Skeletal muscle satellite cell (primary cell): ENCODE measurements around the gene ADARB2.

Experiments
- H3K27me3 ChIP-seq: 2 replicates; pipeline ENCODE4 v1.7.0; 2013; ENCODE audit warnings: low read length; ENCODE audit not compliant: control insufficient read depth, insufficient read depth
- H3K36me3 ChIP-seq: 2 replicates; pipeline ENCODE4 v1.7.0; 2013; ENCODE audit warnings: mild to moderate bottlenecking, control low read depth, low read length; ENCODE audit not compliant: insufficient read depth
- H3K4me1 ChIP-seq: 2 replicates; pipeline ENCODE4 v1.7.0; 2013; ENCODE audit warnings: low read length; ENCODE audit not compliant: control insufficient read depth, insufficient read depth
- H3K4me2 ChIP-seq: 2 replicates; pipeline ENCODE4 v1.7.0; 2013; ENCODE audit warnings: mild to moderate bottlenecking, low read length
- H3K4me3 ChIP-seq: 2 replicates; pipeline ENCODE4 v1.7.0; 2013; ENCODE audit warnings: low read length
- H3K9ac ChIP-seq: 2 replicates; pipeline ENCODE4 v1.7.0; 2013; ENCODE audit warnings: mild to moderate bottlenecking, low read depth, low read length, moderate library complexity
- H3K9me3 ChIP-seq: replicated peaks from 2 replicates; pipeline ENCODE4 v1.7.0; 2013; ENCODE audit warnings: mild to moderate bottlenecking, control low read depth, low read length

ADARB2 gene

DNA sequence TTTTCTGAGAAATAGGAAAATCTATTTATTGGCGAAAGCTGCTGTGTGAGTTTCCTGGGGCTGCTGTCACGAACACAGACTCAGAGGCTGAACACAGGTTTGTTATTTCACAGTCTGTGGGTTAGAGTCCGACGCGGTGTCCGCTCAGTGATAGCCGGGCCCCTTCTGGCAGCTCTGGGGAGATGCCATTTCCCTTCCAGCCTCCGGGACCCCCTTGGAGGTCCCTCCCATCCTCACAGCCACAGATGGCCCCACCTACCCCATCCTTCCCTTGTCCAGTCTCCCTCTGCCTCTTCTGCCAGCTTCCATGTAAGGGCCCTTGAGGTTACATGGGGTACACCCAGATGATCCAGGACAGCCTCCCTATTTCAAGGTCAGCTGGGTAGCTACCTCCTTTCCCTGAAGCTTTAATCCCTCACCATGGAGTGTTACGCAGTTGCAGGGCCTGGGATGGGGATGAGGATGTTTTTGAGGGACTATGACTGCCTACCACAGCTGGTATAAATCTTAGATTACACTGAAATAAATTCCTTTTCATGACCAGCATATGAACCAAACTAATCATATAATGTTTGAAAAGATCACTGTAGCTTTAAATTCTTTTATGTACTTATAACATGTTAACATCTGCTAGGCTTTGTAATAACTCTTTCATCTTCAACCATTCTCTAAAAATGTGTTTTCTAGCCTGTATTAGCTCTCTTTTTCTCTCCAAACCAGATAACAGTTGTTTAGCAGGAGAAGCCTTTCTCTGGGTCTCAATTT lies 582.6 kb downstream of the ADARB2 start:
- peaks cover 12% of the 10 kb centered on the region for H3K27me3 ChIP-seq
- H3K4me3 ChIP-seq = no peak overlapping the region
- H3K4me1 ChIP-seq = no peaks in the 10 kb centered on the region
- H3K4me2 ChIP-seq = no peak overlapping the region
- H3K9me3 ChIP-seq = no peaks in the 10 kb centered on the region
- no peak overlapping the region for H3K9ac ChIP-seq
- no peaks in the 10 kb centered on the region for H3K36me3 ChIP-seq

DNA sequence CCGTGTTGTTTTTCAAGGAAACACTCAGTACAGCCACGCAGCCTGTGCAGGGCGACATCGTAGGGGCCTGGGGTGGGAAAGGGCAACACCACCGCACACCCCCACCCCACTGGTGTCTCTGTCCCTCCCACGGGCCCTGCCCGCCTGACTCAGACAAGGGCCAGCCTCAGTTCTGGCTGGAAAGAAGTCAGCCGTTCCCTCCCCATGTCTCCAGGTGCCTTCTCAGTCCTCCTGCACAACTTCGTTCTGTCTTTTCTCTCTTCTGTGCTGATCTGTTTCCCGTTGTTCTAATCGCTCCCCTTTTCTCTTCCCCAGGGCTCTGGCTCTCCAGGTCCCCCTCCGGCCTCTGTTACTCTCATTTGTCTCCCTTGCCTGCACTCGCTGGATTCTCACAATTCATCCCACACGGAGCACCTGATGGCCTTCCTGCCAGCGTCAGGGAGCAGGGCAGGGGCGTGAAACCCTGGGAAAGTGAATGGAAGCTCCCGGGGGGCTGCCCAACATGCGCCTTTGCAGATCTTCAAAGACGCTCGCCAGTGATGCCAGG lies 583.4 kb downstream of the ADARB2 start:
- no peaks in the 10 kb centered on the region for H3K36me3 ChIP-seq
- H3K9ac ChIP-seq = no peak overlapping the region
- no peaks in the 10 kb centered on the region for H3K9me3 ChIP-seq
- peaks cover 12% of the 10 kb centered on the region for H3K27me3 ChIP-seq
- no peaks in the 10 kb centered on the region for H3K4me1 ChIP-seq
- H3K4me3 ChIP-seq = no peak overlapping the region
- H3K4me2 ChIP-seq = no peak overlapping the region

DNA sequence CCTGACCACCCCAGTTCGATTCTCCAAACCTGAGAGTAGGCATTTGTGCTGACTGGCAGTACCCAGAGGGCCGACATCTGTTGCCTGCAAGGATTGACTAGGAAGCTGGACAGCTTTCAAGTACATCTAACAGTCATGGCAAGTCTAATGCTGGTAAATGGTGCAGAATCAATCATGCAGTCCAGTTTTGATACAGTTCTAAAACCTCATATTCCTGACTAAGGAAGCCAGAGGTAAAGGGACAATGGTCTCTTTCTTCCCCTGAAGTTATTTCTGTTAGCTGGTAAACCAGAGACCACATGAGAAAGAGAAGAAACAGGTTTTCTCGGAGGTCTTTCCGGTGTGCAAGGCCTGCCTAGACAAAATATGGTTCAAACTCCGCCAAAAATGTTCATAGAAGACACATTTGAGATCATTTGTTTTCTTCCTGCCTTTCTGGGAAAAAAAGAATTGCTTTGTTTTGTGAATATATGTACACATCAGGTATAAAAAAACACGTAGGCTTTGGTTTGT lies 584.0 kb downstream of the ADARB2 start:
- H3K9me3 ChIP-seq = no peaks in the 10 kb centered on the region
- no peak overlapping the region for H3K4me2 ChIP-seq
- no peak overlapping the region for H3K4me3 ChIP-seq
- H3K9ac ChIP-seq = no peak overlapping the region
- H3K36me3 ChIP-seq = no peaks in the 10 kb centered on the region
- H3K27me3 ChIP-seq = peaks cover 12% of the 10 kb centered on the region
- no peaks in the 10 kb centered on the region for H3K4me1 ChIP-seq

DNA sequence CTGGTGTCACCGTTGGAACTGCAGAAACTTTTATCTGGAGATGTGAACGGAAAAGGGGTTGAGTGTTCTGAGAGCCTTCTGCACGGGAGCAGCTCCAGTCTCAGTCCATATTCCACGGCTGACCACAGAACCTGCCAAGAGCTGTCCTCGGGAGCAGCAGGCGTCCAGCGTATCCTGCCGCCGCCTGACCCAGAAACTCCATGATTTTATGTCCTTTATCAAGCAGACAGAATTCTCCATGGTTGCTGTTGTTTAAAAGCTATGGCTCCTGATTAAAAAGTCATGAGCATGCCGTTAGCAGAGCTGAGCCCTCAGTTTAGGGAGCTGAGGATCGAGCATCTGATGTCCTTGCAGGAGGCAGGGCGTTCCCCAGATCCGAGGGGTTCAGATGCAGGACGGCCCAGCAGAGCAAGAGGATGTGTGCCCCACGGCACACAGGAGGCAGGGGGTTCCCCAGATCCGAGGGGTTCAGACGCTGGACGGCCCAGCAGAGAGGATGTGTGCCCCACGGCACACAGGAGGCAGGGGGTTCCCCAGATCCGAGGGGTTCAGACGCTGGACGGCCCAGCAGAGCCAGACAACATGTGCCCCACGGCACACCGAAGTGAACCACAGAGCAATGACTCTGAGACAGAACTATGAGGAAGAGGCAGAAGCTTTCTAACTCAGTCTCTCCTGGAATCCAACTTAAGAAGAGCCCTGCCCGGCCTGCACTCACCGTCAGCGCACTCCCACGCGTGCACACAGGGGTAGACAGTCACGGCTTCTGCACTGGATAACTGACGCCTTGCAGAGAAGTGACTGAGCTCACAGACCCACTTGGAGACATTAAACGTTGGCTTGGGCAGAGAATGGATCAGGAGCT lies 584.7 kb downstream of the ADARB2 start:
- no peaks in the 10 kb centered on the region for H3K36me3 ChIP-seq
- H3K4me2 ChIP-seq = no peak overlapping the region
- H3K4me1 ChIP-seq = no peaks in the 10 kb centered on the region
- no peak overlapping the region for H3K4me3 ChIP-seq
- H3K9me3 ChIP-seq = no peaks in the 10 kb centered on the region
- peaks cover 12% of the 10 kb centered on the region for H3K27me3 ChIP-seq
- no peak overlapping the region for H3K9ac ChIP-seq

DNA sequence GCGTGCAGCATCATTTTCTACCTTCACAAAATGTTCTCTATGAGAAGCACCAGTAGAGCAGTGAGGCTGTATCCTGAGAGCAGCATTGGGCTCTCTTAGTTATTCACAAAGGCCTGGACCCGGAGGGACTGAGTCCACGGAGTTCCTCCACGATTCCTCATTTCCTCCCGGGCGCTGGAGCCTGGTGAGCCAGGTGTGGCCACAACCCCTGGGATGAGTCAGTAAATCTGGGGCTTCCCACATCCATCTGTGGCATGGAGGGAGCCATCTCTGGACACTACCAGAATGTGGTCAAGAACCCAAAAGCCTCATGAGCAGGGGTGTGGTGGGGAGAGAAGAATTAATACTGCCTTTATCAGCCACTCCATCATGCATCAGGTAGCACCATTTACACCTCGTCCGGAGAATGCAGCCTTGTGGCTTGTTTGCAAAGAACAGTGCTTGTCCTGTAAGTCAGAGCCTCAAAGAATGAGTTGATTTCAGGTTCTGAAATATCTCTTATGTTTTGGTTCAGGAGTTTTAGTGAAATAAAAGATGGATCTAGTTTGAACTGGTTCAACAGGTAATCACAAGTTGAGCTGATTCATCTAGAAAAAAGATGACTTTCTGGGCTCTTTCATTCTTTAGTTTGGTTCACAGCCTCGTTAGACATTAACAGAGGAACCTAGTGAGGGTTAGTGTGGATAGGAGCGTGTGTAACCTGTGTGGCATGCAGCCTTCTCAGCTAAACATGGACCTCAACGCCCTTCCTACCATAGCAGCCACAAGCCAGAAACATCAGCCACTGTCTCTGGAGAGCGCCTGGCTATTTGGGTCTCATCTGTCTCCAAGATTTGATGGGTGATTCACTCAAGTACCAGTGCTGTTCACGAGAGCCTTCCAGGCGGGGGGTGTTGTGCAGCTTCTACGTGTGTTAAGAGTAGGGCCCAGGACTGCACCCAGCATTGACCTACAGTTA lies 586.0 kb downstream of the ADARB2 start:
- Histone ChIP-seq H3K27me3 (peaks cover 12% of the 10 kb centered on the region), H3K36me3 (no peaks in the 10 kb centered on the region), H3K4me2 (no peak overlapping the region), H3K4me1 (no peaks in the 10 kb centered on the region), H3K9ac (no peak overlapping the region), H3K9me3 (no peaks in the 10 kb centered on the region), H3K4me3 (no peak overlapping the region)

DNA sequence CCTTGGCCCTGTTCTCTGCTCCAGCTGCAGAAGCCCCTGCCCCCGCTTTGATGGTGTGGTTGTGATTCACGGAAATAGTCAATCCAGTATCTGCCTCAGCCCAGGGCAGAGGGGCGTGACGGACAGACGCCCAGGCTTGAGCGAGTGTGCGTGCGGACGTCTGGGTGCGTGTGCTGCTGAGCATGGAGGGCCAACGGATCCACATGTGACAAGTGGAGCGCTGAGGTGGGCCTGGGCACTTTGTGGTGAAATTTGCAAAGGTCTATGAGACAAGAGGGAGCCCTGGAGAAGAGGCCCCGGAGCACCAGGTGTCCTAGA lies 586.7 kb downstream of the ADARB2 start:
- peaks cover 12% of the 10 kb centered on the region for H3K27me3 ChIP-seq
- no peak overlapping the region for H3K9ac ChIP-seq
- no peaks in the 10 kb centered on the region for H3K4me1 ChIP-seq
- H3K36me3 ChIP-seq = no peaks in the 10 kb centered on the region
- no peak overlapping the region for H3K4me3 ChIP-seq
- H3K9me3 ChIP-seq = no peaks in the 10 kb centered on the region
- no peak overlapping the region for H3K4me2 ChIP-seq

DNA sequence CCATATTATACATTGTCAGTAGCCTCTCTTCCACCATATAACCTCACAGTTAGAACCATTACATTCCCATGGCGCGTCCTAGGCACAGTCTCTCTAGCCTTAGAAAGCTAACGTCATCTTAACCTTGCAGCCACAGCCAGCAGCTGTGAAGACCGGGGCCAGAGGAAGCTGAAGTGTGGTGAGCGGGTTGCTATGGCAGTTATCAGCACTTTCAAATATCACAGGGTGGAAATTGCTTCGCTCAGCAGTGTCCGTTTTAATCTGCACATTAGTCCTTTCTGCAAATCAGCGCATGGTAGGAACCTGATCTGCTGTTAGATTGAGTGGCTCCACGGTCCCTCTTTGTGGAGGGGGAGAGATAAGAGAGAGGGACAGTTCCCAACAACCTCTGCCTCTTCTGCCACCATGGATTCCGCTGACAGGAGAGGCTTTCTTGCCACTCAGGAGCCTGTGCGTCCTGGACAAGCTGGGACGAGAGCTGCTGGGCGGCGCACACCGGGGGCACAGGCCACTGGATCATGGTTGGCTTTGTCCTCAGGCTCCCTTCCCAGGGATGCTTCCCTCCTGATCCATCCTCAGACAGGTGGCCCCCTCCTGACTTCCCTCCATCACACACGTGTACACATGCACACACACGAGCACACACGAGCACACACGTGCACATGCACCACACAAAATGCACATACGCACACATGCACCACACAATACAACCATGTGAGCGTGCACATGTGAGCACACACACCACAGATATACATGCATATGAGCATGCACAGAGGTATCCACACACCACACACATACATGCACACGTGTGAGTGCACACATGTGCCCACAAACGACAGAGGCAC lies 587.3 kb downstream of the ADARB2 start:
- H3K9ac ChIP-seq = no peak overlapping the region
- H3K27me3 ChIP-seq = peaks cover 12% of the 10 kb centered on the region
- H3K4me1 ChIP-seq = no peaks in the 10 kb centered on the region
- no peak overlapping the region for H3K4me3 ChIP-seq
- no peaks in the 10 kb centered on the region for H3K36me3 ChIP-seq
- no peak overlapping the region for H3K4me2 ChIP-seq
- no peaks in the 10 kb centered on the region for H3K9me3 ChIP-seq

DNA sequence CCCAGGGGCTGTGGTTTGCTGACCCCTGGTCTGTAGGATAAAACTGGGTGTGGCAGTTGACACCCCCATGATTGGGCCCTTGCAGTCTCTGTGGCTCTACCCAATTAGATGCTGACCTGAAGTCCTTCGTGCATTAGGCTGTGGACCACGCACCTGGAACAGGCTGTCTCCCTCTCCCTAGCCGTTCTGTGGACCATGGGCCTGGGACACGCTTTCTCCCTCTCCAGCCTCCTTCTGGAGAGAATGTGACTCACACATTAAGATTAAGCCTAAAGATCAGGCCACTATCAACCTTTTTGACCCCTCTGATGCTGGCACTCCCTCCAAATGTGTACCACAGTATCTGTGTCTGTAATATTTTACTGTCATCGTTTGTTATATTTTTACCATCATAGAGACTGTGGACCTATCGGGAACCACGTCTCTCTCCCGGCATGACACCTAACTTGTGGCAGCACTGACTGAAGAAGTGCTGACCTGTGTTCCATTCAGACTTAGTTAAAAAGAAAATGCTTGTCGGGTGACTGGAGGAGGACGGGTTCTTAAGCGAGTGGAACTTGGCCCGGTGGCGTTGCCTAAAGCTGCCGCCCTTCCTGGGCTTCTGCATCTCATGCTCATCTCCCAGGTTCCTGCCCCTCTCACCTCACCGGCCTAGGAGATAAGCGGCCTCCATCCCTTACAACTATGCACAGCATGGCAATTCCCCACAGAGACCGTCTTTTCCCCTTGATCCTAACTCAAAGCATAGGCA lies 588.3 kb downstream of the ADARB2 start:
- H3K9ac ChIP-seq = no peak overlapping the region
- H3K27me3 ChIP-seq = peaks cover 7% of the 10 kb centered on the region
- H3K4me3 ChIP-seq = no peak overlapping the region
- no peak overlapping the region for H3K4me2 ChIP-seq
- H3K36me3 ChIP-seq = no peaks in the 10 kb centered on the region
- no peaks in the 10 kb centered on the region for H3K4me1 ChIP-seq
- H3K9me3 ChIP-seq = no peaks in the 10 kb centered on the region

DNA sequence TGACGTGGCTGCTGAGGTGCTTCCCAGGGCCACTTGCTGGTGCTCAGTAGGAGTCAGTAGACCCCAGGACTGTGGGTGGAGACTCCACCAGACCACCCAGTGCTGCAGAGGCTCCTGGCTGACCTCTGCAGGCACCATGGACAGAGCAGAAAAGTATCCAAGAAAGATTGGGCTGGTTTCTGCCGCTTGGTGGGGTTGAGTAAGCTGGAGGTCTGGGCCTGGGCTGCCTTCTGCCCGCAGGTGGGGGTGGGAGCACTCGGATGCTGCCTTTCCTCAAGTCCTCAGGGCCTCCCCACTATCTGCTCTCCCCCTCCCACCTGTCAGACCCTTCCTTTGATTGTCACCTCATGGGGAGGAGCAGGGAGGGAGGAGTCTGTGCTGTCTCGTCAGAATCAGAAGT lies 589.5 kb downstream of the ADARB2 start:
- H3K4me1 ChIP-seq = no peaks in the 10 kb centered on the region
- H3K4me3 ChIP-seq = no peak overlapping the region
- no peak overlapping the region for H3K9ac ChIP-seq
- H3K9me3 ChIP-seq = no peaks in the 10 kb centered on the region
- no peak overlapping the region for H3K4me2 ChIP-seq
- H3K36me3 ChIP-seq = no peaks in the 10 kb centered on the region
- H3K27me3 ChIP-seq = no peaks in the 10 kb centered on the region

DNA sequence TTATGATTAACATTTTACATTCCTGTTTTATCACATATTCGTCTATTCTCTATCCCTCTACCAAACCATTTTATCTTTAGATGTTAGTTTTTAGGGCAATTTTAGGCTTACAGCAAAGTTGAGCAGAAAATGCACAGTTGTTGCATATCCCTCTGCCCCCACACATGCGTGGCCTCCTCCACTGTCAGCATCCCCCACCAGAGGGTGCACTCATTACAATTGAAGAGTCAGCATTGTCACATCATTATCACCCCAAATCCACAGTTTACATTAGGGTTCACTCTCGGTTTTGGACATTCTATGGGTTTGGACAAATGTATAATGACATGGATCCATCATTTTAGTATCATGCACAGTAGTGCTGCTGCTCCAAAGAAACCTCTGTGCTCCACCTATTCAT lies 594.7 kb downstream of the ADARB2 start:
- Histone ChIP-seq H3K4me2 (no peak overlapping the region), H3K27me3 (peaks cover 11% of the 10 kb centered on the region), H3K9ac (no peak overlapping the region), H3K4me1 (no peaks in the 10 kb centered on the region), H3K36me3 (no peaks in the 10 kb centered on the region), H3K4me3 (no peak overlapping the region), H3K9me3 (no peaks in the 10 kb centered on the region)
